Activated naive CD4-positive, alpha-beta T cell treated with anti-CD3 and anti-CD28 coated beads, Interleukin-2, amount 50 U/mL, for 24 hours (primary cell): ENCODE data around the gene INHA.

Experiments used
- H3K27ac Mint-ChIP-seq: one replicate; pipeline ENCODE4 v1.8.0; 2021; ENCODE audit warnings: mild to moderate bottlenecking, mixed read lengths
- H3K27me3 Mint-ChIP-seq: one replicate; pipeline ENCODE4 v1.8.0; 2021; ENCODE audit warnings: mixed read lengths
- H3K36me3 Mint-ChIP-seq: one replicate; pipeline ENCODE4 v1.8.0; 2021; ENCODE audit warnings: mixed read lengths
- H3K4me1 Mint-ChIP-seq: one replicate; pipeline ENCODE4 v1.8.0; 2021; ENCODE audit warnings: mixed read lengths
- H3K4me3 Mint-ChIP-seq: one replicate; pipeline ENCODE4 v1.8.0; 2021; ENCODE audit warnings: mild to moderate bottlenecking, mixed read lengths
- H3K9me3 Mint-ChIP-seq: one replicate; pipeline ENCODE4 v1.8.0; 2021; ENCODE audit warnings: mixed read lengths

INHA gene

DNA sequence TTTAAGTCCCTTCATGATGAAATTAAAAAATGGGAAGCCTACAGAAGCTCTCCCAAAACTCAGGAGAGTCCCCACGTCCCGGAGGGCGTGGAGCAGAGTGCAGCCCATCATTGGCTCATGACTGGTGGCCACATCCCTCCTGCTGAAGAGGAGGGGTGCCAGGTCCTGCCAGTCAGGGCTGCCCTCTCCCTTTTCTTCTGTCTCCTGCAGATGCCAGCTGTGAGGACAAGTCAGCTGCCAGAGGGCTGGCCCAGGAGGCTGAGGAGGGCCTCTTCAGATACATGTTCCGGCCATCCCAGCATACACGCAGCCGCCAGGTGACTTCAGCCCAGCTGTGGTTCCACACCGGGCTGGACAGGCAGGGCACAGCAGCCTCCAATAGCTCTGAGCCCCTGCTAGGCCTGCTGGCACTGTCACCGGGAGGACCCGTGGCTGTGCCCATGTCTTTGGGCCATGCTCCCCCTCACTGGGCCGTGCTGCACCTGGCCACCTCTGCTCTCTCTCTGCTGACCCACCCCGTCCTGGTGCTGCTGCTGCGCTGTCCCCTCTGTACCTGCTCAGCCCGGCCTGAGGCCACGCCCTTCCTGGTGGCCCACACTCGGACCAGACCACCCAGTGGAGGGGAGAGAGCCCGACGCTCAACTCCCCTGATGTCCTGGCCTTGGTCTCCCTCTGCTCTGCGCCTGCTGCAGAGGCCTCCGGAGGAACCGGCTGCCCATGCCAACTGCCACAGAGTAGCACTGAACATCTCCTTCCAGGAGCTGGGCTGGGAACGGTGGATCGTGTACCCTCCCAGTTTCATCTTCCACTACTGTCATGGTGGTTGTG, 2.6 kb downstream of the INHA start:
- no peak overlapping the region for H3K4me3 Mint-ChIP-seq
- no peak overlapping the region for H3K27ac Mint-ChIP-seq
- H3K27me3 Mint-ChIP-seq: peaks cover 23% of the 10 kb centered on the region
- H3K9me3 Mint-ChIP-seq: no peaks in the 10 kb centered on the region
- H3K4me1 Mint-ChIP-seq: no peaks in the 10 kb centered on the region
- no peaks in the 10 kb centered on the region for H3K36me3 Mint-ChIP-seq

DNA sequence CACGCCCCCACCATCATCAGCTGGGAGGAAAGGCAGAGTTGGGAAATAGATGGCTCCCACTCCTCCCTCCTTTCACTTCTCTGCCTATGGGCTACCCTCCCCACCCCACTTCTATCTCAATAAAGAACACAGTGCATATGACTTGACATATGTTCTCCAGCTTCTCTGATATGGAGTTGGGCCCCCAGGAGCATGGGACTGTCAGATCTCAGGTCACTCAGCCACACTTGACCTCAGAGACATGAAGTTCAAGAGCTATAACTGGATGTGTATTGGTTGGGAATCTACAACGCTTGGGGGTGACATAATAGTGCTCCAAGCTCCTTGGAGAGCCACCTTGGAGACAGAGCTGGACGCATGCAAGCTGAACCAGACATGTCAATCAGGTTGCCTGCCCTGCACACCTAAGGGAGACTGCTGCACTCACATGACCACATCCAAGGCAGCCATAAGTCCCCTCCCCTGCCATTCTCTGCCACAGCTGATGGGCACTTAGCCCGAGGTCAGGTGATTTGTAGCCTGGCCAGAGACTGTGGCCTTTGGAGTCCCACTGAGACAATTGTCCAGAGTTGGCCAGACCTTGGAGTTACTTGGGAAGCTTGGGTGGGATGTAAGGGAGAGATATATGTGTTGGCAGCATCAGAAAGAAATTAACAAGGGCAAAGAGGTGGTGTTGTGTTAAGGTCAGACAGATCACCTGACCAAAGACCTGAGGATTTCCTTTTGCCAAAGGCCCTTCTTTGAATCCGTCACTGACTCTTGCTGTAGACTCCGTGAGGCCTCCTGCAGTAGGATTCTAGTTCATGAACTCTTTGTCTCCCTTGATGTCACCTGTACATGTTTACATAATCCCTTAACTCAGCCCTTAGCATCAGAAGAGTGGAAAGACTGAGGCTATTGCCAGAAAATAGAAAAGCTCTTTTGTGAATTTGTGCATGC, 3.7 kb downstream of the INHA start:
- Mint-ChIP-seq H3K27ac (no peak overlapping the region), H3K4me1 (no peaks in the 10 kb centered on the region), H3K27me3 (peaks cover 21% of the 10 kb centered on the region), H3K4me3 (no peak overlapping the region), H3K36me3 (no peaks in the 10 kb centered on the region), H3K9me3 (no peaks in the 10 kb centered on the region)

DNA sequence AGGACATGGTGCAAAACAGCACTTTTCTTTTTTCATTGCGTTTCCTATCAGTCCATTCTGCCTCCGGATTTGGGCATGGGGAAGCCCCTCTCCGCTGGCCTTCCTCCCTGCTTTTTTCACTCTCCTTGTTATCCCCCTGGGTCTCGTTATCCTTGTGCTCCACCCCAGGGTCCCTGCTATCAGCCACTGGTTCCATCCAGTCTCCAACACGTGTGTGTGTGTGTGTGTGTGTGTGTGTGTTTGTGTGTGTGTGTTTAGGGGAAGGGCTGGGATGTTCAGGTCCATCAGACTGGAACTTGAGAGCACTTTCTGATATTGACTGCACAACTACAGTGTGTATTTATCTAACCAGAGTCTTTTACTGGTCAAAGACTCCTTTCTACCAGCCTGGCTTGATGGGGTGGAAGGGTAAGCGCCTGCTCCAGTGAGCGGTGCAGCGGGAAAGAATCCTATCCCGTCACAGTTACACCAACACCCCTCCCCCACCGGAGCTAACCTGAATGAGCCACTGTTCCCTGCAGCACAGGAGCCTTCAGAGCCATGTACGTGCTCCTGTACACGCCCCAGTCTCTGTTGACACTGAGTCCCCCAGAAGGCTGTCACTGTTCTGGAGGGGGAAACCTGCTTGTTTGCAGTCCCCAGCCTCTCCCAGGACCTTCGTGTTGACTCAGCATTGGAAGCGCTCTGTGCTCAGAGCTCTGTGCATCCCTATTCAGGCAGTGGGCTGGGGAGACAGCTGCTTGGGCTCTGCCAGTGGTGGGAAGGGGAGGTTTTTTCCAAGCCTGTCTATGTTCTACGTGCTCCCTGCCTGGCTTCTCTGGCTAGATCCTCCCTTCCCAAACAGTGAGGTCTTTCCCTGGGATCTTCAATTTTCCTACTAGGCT, 4.6 kb downstream of the INHA start:
- H3K4me1 Mint-ChIP-seq: no peaks in the 10 kb centered on the region
- H3K36me3 Mint-ChIP-seq: no peaks in the 10 kb centered on the region
- peaks cover 20% of the 10 kb centered on the region for H3K27me3 Mint-ChIP-seq
- no peak overlapping the region for H3K4me3 Mint-ChIP-seq
- H3K9me3 Mint-ChIP-seq: no peaks in the 10 kb centered on the region
- no peak overlapping the region for H3K27ac Mint-ChIP-seq

DNA sequence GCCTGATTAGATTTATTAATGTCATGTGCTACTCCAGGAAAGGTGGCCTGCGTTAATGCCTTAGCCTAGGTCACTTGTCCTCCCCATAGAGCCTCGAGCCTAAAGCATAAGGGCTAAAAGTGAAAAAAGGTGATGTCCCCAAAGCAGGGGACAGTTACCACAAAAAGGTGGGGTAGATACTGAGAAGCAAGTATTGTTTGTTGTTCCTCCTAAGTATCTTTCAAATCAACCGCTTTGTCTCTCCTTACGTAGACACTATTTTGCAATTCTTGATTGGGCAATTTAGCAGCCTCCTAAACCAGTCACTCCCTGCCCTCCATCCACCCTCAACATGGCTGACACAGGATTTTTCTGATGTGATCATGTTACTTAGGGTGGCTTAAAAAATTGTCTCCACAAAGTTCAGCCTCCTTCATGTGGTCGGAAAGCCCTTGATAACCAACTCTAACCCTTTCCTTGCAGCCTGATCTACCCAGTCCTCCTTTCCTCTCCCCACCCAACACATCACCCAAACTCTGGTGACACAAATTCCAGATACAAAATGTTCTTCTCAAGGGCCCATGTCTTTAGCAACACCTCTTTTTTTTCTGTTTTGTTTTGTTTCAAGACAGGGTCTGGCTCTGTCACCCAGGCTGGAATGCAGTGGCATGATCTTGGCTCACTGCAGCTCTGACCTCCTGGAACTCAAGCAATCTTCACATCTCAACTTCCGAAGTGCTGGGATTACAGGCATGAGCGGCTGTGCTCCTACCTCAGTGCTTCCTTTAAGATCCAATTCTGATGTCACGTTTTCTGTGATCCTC, 6.9 kb downstream of the INHA start:
- no peak overlapping the region for H3K4me3 Mint-ChIP-seq
- no peaks in the 10 kb centered on the region for H3K4me1 Mint-ChIP-seq
- no peak overlapping the region for H3K27ac Mint-ChIP-seq
- no peaks in the 10 kb centered on the region for H3K9me3 Mint-ChIP-seq
- H3K36me3 Mint-ChIP-seq: no peaks in the 10 kb centered on the region
- peaks cover 9% of the 10 kb centered on the region for H3K27me3 Mint-ChIP-seq

DNA sequence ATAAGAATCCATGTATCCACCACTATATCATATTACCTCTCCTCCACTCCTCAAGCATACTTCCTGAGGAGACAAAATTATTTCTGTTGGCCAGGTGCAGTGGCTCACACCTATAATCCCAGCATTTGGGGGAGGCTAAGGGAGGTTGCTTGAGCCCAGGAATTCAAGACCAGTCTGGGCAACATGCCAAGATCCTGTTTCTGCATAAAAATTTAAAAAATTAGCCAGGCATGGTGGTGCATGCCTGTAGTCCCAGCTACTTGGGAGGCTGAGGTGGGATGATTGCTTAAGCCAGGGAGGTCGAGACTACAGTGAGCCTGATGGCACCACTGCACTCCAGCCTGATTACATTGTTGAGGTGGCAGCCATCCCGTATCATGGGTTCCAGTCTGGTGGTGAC, 9.2 kb downstream of the INHA start:
- Mint-ChIP-seq H3K27me3 (peaks cover 4% of the 10 kb centered on the region), H3K27ac (no peak overlapping the region), H3K9me3 (no peaks in the 10 kb centered on the region), H3K36me3 (no peaks in the 10 kb centered on the region), H3K4me1 (no peaks in the 10 kb centered on the region), H3K4me3 (no peak overlapping the region)

DNA sequence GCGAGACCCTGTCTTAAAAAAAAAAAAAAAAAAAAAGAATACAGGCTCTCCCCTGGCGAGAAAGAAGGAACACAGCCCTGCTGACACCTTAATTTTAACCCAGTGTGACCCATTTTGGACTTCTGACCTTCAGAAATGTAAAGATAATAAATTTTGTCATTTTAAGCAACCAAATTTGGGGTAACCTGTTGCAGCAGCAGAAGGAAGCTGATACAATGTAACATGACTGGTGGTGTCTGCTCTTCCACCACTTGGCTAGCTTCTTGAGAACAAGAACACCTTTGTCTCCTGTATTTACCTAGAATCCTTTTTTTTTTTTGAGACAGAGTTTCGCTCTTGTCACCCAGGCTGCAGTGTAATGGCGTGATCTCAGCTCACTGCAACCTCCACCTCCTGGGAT, 19.0 kb downstream of the INHA start:
- Mint-ChIP-seq H3K4me1 (no peaks in the 10 kb centered on the region), H3K9me3 (no peaks in the 10 kb centered on the region), H3K27me3 (peaks cover 2% of the 10 kb centered on the region), H3K36me3 (no peaks in the 10 kb centered on the region), H3K4me3 (no peak overlapping the region), H3K27ac (no peak overlapping the region)

DNA sequence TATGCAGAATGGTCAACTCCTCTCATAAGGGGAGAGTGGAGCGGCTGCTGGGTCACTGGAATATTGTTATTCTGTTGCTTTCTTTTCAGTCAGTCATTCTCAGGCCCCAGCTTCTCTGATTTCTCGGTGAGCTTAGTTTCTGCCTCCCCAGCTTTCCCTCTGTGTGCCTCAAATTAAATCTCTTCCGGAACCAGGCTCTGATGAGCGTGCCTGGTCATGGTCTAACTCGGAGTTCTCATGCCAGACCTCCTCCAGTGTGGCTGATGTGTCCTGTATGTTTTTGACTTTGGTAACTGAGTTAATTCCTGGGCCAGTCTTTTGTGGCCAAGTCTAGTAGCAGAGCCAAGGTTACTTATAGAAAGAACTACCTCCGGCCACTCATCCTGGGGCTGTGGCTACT, 20.6 kb downstream of the INHA start:
- H3K4me3 Mint-ChIP-seq: no peak overlapping the region
- H3K36me3 Mint-ChIP-seq: no peaks in the 10 kb centered on the region
- no peak overlapping the region for H3K27ac Mint-ChIP-seq
- H3K4me1 Mint-ChIP-seq: no peaks in the 10 kb centered on the region
- H3K27me3 Mint-ChIP-seq: peaks cover 2% of the 10 kb centered on the region
- H3K9me3 Mint-ChIP-seq: no peaks in the 10 kb centered on the region

DNA sequence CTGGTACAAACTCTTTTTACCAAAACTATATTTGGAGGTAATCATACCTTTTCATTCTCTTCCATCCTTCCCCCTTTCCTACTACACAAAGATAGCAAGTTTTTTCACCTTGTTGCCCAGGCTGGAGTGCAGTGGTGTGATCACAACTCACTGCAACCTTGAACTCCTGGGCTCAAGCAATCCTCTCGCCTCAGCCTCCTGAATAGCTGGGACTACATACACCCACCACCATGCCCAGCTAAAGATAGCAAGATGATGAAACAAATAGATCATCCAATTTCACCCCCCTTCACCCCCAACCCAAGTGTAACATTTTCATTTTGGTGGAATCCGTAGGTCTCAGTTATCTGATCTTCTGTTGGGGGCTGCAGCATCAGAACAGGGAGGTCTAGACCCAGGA, 21.0 kb downstream of the INHA start:
- H3K4me3 Mint-ChIP-seq: no peak overlapping the region
- no peaks in the 10 kb centered on the region for H3K9me3 Mint-ChIP-seq
- H3K27me3 Mint-ChIP-seq: peaks cover 2% of the 10 kb centered on the region
- no peak overlapping the region for H3K27ac Mint-ChIP-seq
- H3K36me3 Mint-ChIP-seq: no peaks in the 10 kb centered on the region
- peaks cover 3% of the 10 kb centered on the region for H3K4me1 Mint-ChIP-seq

DNA sequence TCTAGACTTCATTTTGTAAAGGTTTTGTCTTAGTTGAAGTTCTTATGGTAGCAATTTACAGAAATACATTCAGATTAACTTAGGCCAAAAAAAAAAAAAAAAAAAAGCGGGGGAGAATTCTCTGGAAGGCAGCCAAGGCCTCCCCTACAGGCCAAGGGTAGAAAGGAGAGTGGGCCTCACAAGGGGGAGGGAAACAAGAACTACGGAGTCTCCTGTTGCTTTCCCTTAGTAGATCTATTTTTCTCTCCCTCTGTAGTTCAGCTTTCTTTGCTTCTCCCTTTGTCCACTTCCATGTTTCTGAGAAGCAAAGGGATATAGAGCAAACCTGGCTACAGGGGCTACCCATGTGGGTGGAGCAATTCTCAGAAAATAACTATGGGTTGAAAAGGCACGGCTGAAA, 23.1 kb downstream of the INHA start:
- Mint-ChIP-seq H3K4me1 (peaks cover 11% of the 10 kb centered on the region), H3K27ac (no peak overlapping the region), H3K4me3 (no peak overlapping the region), H3K27me3 (peaks cover 2% of the 10 kb centered on the region), H3K36me3 (no peaks in the 10 kb centered on the region), H3K9me3 (no peaks in the 10 kb centered on the region)

DNA sequence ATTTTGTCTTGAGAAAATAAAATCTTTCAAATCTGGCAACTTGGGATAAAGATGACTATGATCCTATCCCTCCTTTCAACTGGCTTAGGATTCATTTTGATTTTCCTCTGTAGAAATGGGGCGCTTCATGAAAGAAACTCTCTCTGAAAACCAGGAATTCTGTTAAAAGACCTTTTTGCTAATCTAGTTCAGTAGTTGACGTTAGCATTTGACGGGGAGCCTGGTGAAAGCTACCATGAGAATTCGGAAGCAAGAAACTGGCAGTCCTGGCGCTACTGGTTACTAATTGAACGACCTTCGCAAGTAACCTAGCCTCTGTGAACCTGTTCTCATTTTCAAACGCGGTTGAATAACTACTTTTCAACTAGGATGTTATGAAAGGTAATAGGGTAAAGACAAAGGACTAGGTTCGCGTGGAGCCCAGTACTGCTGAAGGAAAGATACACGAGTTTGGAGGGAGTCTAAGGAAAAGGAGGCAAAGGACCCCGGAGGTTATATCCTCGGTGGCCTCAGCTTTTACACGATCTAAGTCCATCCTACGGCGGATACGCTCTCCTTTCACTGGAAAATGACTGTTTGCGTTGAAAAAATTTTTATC, 24.9 kb downstream of the INHA start:
- peak overlapping the region; percentile 97 for H3K27ac Mint-ChIP-seq
- H3K9me3 Mint-ChIP-seq: no peaks in the 10 kb centered on the region
- peak overlapping the region; percentile 97 for H3K4me3 Mint-ChIP-seq
- peaks cover 2% of the 10 kb centered on the region for H3K27me3 Mint-ChIP-seq
- H3K4me1 Mint-ChIP-seq: peaks cover 11% of the 10 kb centered on the region
- peaks cover 4% of the 10 kb centered on the region for H3K36me3 Mint-ChIP-seq

DNA sequence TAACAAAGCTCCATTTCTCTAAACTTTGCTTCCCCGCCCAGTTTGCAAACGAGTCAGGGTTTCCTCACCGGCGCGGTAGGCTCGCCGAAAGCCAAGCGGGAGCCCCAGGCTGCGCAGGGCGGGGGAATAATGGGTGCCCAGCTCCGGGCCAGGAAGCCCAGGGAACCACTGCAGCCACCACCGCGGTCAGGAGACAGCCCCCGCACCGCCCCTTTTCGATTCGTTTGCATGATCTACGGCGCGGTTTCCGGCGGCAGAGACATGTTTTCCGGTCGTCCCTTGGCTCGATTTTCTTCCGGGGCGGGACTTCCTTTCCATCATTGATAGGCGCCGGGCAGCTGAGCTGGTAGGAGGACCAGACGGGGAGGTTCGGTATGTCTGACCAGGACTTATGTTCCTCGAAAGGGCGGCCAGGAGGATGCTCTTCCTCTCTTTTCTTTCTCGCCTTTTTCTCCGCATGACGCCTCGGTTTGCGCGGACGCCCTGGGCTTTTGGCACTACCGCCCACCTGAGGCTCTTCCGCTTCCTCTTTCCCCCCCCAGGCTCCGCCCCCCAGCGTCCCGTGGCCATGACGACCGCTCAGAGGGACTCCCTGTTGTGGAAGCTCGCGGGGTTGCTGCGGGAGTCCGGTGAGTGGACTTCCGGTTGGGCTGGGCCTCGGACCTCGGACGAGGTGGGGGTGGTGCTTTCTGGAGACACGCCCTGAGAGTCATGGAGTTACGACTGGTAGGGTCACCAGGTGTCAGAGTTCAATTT, 25.6 kb downstream of the INHA start, which contains the start of gene STK11IP:
TSS of gene STK11IP (plus strand) at position 306 of the 756 bp plus-strand sequence. CDS start at position 569, 263 bp downstream.
- no peaks in the 10 kb centered on the region for H3K9me3 Mint-ChIP-seq
- H3K27ac Mint-ChIP-seq: peak within 1 kb of the TSS; percentile 97
- peaks cover 5% of the 10 kb centered on the region for H3K36me3 Mint-ChIP-seq
- peaks cover 11% of the 10 kb centered on the region for H3K4me1 Mint-ChIP-seq
- H3K27me3 Mint-ChIP-seq: peaks cover 1% of the 10 kb centered on the region
- peak within 1 kb of the TSS; percentile 97 for H3K4me3 Mint-ChIP-seq

DNA sequence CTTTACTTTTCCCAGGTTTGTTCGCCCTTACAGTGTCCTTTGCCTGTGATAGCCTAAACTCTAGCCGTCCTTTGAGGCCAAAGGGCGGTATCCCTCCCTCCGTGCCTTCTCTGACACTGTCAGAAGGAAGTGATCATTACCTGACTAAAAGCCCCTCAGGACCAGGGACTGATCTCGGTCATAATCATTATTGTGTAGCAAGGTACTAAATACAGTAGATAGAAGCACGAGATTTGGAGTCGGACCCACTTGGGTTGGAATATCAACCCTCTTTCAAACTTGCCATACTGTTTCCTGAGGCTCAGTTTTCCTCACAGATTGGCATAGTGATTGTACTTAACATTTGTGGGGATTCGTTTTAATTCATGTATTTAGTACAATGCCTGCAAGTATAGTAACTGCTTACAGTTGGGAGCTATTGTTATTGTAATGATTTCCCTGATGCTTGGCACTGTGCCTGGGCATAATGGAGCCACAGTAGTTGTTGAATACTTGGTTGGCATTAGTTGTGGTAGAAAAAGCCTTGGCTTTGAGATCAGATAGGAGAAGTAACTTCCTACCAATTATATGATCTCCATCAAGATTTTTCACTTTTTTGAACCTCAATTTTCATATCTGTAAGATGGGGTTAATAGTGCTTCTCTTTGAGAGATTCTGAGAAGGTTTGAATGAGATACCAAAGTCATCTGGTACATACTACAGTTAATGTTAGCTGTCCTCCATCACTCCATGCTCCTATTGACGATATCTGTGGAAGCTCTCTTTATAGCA, 26.4 kb downstream of the INHA start:
- peaks cover 11% of the 10 kb centered on the region for H3K4me1 Mint-ChIP-seq
- H3K36me3 Mint-ChIP-seq: peaks cover 5% of the 10 kb centered on the region
- H3K9me3 Mint-ChIP-seq: no peaks in the 10 kb centered on the region
- H3K4me3 Mint-ChIP-seq: peak overlapping the region; percentile 97
- H3K27ac Mint-ChIP-seq: peak overlapping the region; percentile 97
- H3K27me3 Mint-ChIP-seq: no peaks in the 10 kb centered on the region

DNA sequence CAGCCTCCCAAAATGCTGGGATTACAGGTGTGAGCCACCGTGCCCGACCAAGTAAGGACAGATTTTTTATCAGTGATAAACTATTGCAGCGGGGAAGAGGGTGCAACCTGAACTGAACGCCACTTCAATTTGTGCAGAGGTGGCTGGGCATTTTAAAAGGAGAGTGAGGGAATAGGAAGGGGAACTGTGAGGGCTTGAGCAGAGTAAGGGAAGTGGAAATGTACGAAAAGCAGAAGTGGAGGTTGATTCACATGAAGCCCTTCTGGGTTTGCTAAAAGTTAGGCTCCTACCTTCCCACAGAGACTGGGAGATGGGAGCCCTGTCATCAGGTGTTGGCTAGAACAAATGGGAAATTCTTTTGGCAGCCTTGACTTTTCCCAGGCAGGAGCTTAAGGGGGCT, 31.7 kb downstream of the INHA start:
- Mint-ChIP-seq H3K36me3 (peaks cover 17% of the 10 kb centered on the region), H3K9me3 (no peaks in the 10 kb centered on the region), H3K27ac (no peak overlapping the region), H3K4me3 (no peak overlapping the region), H3K4me1 (peaks cover 2% of the 10 kb centered on the region), H3K27me3 (no peaks in the 10 kb centered on the region)
